Measurements from ENCODE around the gene ANO5.

Gene ANO5

DNA sequence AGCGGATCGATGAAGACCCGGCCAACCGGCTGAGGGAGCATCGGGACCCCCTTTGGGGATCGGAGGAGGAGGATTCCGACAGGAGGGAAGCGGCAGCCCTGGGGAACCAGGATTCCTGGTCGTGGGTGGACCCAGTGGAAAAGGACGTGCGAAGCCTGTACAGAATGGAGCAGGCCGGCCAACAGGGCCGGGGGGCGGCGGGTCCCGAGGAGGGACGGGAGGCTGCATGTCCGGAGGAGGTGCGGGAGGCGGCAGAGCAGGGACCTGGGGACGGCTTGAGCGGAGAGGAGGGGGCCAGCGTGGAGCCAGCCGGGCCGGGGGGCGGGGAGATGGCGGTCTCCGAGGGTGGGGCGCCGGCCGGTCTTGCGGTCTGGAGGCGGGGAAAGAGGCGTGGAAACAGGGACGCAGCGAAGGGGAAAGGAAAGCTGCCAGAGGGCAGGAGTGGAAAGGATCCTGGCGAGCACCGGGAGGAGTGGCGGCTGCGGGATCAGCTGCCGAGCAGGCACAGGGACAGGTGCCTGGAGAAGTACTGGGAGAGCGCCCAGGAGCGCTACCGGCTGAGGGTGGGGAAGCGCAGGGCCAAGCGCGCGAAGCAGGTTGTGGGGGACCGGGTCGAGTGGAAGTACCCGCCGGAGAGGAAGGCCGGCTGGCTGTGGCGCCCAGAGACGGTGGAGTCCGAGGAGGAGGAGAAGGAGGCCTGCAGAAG, at the start of gene ANO5:
Gene ANO5 (plus strand): TSS at position 444 of the 706 bp plus-strand sequence. CDS start 408 bp downstream, outside the sequence.
- DNase-seq: peak; percentile 23

DNA sequence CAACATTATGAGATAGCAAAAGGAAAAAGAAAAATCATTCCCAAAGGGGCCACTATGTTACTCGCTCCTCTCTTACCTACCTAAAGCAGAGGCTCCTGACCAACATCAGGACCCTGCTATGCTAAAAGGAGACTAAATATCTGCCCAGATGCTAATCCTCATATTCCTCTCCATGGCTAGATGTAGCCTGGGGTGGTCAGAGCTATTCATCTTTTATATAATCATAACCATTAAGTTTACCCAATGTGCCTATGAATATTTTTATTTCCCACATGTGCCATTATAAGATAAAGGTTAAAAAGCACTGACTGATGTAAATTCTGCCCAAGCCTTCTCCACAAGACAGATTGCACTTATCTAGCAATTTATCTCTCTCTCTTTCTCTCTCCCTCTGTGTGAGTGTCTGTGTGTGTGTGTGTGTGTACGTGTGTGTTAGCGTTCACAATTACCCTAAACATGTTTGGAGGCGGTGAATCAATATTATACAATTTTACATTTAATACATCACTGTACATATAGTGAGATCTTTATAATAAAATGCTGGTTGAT, 41.2 kb upstream of the ANO5 start:
- no peak for DNase-seq

DNA sequence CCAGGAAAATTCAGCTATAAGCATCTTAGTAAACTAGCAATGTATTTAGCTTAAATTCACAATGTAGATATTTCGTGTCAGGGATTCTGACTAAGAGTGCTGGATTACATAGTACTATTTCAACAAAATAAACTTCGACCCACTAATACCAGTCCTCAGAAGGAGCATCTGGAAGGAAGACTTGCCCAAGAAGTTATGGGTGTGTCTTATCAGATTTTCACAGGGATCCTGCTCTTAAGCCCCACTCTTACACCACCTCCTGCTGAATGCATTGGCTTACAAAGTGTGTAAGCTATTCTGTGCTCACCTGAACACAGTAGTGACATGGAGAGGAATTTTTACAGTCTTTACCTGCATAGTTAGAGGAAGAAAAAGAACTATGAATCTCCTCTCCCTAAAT, 35.4 kb upstream of the ANO5 start:
- no peak for DNase-seq

GRCh38 chr11:22161489-22161888, 31.4 kb upstream of the ANO5 start:
- DNase-seq: no peak

DNA sequence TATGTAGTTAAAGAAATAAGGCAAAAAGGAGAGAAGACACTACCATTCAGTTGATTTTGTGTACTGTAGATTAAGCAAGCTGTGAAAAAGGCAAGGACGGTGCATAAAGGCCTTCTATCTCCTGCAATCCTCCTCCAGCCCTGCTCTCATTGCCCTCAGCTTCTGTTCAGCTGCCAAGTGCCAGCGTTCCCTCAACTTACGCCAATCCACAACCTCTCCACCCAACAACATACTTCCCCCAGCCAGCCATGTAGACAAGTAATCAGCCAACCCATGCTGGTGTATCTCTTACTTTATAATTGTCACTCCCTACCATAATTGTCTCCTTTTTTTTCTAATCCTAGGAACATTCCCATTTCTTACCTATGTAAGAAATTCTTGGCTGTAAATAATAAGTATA, 30.1 kb upstream of the ANO5 start:
- DNase-seq: no peak

- no peak for DNase-seq
These were observed 29.5 kb upstream of the ANO5 start for GRCh38 chr11:22163394-22163797.

- no peak for DNase-seq
These were observed 27.8 kb upstream of the ANO5 start for GRCh38 chr11:22165087-22165486.

- DNase-seq: no peak
These were observed 26.9 kb upstream of the ANO5 start for GRCh38 chr11:22165759-22166513.

DNA sequence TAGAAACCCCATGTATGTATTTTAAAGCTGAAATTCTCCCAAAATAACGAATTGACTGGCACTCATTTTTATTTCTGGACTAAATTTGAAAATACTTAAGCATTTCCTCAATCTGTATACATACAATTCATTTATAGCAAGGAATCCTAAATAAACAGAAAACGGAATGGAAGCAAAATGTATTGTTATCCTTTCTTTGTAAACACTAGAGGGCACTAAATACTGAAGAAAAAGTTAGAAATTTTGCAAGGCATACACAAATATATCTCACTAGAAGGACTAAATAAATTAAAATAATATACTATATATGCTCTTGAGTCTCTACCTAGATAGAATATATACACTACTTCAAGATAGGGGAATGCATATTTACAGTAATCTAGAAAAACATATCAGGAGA, 23.1 kb upstream of the ANO5 start:
- no peak for DNase-seq

GRCh38 chr11:22173532-22173931, 19.4 kb upstream of the ANO5 start:
- DNase-seq: no peak

DNA sequence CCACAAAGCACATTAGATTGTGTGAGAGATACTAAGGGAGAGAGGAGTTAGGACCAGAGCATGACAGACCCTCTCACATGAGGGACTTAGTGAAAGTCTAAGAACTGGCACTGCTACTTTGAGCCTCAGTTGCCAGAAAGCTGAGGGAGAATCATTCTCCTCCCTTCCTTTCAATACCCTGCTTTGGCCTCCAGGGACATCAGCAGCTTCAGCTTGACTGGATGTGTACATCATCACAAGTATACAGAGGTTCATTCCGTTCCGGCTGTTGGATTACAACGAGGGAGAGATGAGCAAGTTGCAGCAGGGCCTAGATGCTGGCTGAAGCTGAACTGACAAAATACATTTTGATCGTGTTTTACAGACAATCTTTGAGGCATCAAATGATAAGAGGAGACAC, 15.7 kb upstream of the ANO5 start:
- no peak for DNase-seq

- DNase-seq: no peak
These were observed 13.3 kb upstream of the ANO5 start for GRCh38 chr11:22179626-22180025.

GRCh38 chr11:22180131-22180530, 12.8 kb upstream of the ANO5 start:
- DNase-seq: no peak

- DNase-seq: no peak
These were observed 3.2 kb upstream of the ANO5 start for GRCh38 chr11:22189660-22190059.

DNA sequence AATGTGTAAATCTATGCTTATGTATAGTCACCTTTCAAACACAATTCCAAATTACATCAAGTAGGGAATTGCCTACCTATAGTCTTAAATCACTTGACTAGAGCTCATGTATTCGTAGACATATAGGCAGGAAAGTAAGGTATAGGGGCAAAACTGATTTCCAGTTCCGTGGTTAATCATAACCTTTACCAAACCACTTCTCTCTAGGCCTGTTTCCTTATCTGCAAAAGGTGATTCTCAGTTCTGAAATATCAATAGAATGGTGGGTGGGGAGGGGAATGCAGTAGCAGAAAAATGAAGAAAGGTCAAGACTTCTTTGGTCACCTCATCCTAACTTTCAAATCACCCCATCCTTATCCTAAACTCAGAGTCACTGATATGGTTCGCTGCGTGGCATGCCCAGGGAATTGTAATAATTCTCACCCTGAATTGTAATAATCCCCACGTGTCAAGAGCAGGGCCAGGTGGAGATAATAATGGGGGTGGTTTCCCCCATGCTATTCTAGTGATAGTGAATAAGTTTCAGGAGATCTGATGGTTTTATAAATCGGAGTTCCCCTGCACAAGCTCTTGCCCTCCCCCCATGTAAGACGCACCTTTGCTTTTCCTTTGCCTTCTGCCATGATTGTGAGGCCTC, 1.9 kb upstream of the ANO5 start:
- no peak for DNase-seq

DNA sequence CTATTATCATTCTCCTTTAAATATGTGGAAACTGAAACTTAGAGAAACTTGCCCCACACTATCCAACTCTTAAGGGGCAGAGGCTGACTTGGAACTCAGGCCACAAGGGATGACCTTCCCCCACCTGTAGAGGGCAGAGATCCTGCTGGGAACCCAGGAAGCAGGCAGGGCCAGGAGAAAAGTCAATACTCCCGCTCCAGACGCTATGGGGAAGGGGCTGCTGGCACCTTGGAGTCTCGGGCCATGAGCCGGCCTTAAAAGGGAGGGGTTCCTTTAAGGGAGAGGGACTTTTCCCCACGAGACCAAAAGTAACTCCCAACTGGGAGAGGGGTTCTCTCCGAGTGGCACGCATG, 620 bp upstream of the ANO5 start:
- no peak for DNase-seq

DNA sequence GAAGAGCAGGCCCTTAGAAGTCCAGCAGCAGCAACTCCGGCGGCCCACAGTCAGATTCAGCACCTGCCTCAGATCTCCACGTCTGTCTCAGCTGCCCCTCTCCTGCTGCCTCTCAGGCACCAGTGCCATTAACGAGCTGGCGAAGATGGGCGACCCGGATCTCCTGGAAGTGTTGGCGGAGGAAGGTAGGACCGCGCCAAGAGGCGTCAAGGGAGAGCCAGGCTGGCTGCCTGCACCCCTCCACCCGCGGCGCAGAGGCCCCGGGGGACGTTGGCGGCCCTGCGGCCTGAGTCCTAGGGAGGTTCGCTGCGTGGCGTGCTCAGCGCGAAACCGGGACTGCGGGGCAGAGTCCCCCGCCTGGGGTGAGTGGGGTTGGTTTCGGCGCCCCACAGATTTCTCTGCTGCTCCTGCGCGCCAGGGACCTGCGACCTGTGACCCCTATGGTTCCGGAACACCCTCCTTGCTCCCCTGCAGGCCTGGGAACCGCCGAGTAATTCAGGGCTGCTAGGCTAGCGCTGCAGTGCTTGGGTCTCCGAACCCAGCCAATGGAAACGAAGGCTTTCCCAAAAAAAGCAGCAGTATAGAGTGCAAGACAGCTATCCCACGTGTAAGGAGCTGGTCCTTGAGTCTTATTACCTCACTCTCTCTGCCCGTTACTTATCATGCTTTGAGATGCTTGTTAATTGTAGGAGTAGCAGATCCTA, 615 bp downstream of the ANO5 start:
- no peak for DNase-seq

GRCh38 chr11:22194306-22194705, 1.4 kb downstream of the ANO5 start:
- no peak for DNase-seq

DNA sequence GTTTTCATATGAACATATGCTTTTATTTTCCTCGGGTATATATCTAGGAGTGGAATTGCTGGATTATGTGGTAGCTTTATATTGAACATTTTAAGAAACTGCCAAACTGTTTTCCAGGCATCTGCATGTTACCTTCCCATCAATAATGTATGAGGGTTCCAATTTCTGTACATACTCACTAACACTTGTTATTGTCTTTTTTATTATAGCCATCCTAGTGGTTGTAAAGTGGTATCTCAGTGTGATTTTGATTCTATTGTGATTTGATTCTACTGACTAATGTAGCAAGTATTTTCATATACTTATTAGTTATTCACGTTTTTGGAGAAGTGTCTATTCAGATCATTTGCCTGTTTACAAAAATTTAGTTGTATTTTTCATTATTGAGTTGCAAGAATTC, 2.0 kb downstream of the ANO5 start:
- DNase-seq: no peak

- no peak for DNase-seq
These were observed 4.5 kb downstream of the ANO5 start for GRCh38 chr11:22197139-22198005.

DNA sequence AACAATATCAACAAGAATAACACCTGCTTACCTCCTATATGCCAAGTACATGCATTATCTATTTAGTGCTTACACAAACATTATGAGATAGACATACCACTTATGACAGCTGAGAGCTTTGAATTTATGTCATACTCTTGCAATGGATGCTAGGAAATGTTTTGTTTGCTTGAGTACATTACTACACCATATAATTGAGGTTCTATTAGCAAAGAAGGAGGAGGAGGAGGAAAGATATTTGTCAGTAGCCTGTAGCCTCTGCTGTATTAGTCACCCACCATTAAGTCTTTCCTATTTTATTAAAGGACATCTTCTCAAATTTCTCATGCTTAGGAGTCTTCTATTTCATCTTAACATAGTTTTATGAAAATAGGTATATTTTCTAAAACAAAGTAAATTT, 6.4 kb downstream of the ANO5 start:
- DNase-seq: no peak

DNA sequence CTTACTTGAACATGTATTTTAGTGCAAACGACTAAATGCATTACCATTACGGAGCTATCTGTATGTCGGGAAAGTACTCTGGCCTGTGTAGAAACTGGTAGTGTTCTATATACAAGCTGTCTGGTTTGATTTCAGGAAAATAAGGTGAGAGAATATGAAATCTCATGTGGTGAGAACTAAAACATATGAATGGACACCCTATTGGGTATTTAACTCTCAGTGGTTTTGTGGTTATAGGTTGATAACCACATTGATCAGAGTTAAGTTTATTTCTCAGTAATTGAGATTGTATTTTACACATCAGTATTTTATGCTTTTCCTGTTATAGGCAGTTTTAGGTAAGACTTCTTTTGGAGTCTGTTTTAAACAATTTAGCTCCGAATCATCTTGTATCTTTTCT, 10.4 kb downstream of the ANO5 start:
- no peak for DNase-seq

Measured in stimulated activated CD8-positive, alpha-beta memory T cell treated with anti-CD3 and anti-CD28 coated beads, Interleukin-4, amount 100 ng/mL, for 48 hours (primary cell).